Right lobe of liver (tissue), 4 donors: ENCODE results near the gene CLCN7.

Experiments used
- CTCF ChIP-seq, 4 donors: fragments of 200-600 bp in 3 of 4; fragments of 450-650 bp in 1 of 4; IDR thresholded peaks; one replicate each; pipeline versions ENCODE4 v1.5.1 to v1.8.0; 2016 to 2022; ENCODE audit warnings: antibody characterized with exemption in 4 of 4, mild to moderate bottlenecking in 2 of 4
- POLR2A ChIP-seq: fragments of 450-650 bp; IDR thresholded peaks from one replicate; pipeline ENCODE4 v1.6.1; 2017; ENCODE audit warnings: antibody characterized with exemption, mild to moderate bottlenecking
- donor health status: DM: no; HTN: no; CAD: no.
- donor health status: DM: no; HTN: no; CAD: no.
- donor health status: DM: no; HTN: yes; CAD: no.

- TF ChIP-seq CTCF (IDR thresholded peaks at IDR 0.05) (no peak), POLR2A (no peak)
Observed at GRCh38 chr16:1401061-1401757, 73.6 kb downstream of the CLCN7 start.
